ENCODE data around the gene OR2B3.

DNA sequence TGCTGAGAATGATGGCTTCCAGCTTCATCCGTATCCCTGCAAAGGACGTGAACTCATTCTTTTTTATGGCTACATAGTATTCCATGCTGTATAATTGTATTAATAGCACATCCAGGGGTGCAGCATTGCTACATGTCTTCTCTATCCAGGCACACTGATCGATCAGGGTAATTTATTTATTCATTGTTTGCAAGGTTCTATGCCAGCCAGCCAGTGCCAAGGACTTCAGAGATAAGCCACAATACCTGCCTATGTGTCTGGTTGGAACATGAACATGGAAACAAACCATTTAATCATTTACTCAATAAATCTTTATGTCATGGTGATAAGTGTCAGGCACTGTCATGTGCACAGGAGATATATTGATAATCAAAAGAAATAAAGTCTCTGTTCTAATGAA is 5.8 kb upstream of the OR2B3 start:
- TF ChIP-seq, protein P1, sequence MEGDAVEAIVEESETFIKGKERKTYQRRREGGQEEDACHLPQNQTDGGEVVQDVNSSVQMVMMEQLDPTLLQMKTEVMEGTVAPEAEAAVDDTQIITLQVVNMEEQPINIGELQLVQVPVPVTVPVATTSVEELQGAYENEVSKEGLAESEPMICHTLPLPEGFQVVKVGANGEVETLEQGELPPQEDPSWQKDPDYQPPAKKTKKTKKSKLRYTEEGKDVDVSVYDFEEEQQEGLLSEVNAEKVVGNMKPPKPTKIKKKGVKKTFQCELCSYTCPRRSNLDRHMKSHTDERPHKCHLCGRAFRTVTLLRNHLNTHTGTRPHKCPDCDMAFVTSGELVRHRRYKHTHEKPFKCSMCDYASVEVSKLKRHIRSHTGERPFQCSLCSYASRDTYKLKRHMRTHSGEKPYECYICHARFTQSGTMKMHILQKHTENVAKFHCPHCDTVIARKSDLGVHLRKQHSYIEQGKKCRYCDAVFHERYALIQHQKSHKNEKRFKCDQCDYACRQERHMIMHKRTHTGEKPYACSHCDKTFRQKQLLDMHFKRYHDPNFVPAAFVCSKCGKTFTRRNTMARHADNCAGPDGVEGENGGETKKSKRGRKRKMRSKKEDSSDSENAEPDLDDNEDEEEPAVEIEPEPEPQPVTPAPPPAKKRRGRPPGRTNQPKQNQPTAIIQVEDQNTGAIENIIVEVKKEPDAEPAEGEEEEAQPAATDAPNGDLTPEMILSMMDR (IDR thresholded peaks at IDR 0.05; ENCODE audit: insufficient read depth, low read depth, low read length) = no peak
- TF ChIP-seq EZH2 (IDR thresholded peaks at IDR 0.05; ENCODE audit: insufficient read depth, low read length) = no peak
